HG03159 (cell line): ENCODE measurements around the gene FTH1.

Experiments
- ATAC-seq: cut with Tn5 transposase; IDR thresholded peaks from one replicate; pipeline ENCODE4 v1.9.1; 2021; ENCODE audit warnings: mild to moderate bottlenecking, moderate library complexity; ENCODE audit not compliant: unreplicated experiment

FTH1 gene

DNA sequence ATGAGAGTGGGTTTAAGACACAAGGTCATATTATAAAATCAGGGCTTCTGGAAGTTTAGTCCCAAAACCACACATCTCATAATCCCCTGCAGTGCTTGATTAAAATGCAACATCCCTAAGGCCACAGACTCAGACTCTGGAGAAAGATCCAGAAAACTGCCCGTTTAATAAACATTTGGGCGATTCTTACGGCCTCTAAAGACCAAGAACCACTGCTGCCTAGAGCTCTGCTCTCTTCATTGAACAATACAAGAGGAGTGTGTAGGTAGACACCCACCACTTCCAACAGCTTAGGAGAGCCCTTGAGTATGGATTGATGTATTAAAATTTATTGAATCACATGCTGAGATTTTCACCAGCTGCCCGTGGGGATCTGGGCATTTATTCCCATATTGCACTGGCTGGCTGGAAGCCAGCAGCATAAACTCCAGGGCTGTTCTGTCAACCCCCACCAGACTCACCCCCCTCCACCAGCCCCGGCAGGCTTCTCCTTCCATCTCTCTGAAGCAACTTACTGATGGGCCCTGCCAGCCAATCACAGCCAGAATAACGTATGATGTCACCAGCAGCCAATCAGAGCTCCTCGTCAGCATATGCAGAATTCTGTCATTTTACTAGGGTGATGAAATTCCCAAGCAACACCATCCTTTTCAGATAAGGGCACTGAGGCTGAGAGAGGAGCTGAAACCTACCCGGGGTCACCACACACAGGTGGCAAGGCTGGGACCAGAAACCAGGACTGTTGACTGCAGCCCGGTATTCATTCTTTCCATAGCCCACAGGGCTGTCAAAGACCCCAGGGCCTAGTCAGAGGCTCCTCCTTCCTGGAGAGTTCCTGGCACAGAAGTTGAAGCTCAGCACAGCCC lies 18.0 kb downstream of the FTH1 start:
- no peak for ATAC-seq

DNA sequence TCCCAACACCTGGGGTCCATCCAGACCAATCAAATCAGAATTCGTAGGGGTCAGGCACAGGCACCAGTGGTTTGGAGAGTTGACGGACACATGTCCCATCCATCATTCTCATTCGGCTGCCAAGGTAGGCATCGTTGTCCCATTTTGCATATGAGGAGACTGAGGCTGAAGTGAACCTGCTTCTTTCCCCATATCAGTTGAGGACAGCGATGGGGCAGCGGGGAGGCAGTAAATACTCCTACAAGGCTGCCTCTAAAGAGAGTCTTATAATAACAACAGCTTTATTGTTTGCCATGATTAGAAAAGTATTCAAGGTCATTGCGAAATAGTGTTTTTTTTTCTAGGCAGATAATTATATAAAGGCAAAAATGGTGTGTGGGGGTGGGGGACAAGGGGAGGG lies 18.9 kb downstream of the FTH1 start:
- no peak for ATAC-seq

DNA sequence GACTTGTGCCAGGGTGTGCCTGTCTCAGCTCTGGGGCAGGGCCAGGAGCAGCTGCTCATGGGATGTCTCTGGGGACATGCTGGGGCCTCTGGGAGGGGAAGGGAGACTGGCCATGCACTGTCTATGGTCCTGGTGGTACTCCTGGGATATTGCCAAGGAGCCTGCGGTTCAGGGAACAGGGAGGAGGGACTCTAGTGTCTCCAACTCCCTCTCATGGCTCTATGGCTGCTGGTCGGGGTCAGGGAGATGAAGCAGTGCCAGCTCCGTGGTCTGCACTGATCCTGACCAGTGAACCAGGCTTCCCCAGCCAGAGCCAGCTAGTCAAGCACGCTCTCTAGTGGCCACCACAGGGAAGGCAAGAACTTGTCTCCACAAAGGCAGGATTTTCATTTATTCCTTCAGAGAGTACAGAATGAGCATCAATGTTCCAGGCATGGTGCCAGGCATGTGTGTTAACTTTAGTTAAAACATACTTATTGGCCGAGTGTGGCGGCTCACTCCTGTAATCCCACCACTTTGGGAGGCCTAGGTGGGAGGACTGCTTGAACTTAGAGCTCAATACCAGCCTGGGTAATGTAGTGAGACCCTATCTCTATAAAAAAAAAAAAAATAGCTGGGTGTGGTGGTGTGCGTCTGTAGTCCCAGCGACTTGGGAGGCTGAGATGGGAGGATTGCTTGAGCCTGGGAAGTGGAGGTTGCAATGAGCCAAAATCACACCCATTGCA lies 19.8 kb downstream of the FTH1 start:
- no peak for ATAC-seq

DNA sequence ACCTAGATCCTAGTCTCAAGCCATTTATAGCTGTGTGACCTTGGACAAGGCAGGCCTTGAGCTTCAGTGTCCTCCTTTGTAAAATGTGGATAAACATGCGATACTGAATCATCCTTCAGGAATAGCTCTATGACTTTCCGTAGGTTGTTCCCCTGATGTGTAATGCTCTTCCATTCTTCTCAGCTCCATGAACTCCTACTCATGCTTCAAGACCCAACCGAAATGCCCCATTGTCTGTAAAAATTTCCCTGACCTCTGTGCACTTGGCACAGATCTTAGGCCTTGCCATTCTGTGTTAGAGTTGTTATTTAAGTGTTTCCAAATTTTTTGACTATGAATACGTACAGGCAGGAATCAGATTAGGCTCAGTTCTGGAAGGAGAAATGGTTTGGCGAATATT lies 20.5 kb downstream of the FTH1 start:
- no peak for ATAC-seq

DNA sequence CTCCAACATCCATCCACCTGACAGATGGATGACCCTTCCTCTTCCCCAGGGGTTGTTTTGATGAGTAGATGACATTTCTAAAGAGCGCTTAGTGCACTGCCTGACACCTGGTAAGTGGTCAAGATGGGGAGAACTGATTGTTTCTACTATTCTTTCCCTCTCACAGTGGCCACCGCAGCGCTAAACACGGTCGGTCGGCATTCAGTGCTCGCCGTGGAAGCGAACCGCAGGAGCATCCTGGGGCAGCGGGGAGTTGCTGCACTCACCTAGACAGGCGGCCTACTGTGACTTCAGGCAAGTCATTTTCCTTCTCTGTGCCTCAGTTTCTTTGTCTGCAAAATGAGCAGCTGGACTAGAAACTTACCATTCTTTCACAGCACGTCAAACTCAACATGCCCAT lies 22.2 kb downstream of the FTH1 start:
- ATAC-seq = no peak

DNA sequence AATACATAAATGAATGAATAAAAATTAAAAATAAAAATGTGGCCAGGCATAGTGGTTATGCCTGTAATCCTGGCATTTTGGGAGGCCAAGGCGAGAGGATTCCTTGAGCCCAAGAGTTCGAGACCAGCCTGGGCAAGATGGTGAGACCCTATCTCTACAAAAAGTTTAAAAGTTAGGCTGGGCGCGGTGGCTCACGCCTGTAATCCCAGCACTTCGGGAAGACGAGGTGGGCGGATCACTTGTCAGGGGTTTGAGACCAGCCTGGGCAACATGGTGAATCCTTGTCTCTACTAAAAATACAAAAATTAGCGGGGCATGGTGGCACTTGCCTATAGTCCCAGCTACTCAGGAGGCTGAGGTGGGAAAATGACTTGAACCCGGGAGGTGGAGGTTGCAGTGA lies 27.0 kb downstream of the FTH1 start:
- no peak for ATAC-seq

DNA sequence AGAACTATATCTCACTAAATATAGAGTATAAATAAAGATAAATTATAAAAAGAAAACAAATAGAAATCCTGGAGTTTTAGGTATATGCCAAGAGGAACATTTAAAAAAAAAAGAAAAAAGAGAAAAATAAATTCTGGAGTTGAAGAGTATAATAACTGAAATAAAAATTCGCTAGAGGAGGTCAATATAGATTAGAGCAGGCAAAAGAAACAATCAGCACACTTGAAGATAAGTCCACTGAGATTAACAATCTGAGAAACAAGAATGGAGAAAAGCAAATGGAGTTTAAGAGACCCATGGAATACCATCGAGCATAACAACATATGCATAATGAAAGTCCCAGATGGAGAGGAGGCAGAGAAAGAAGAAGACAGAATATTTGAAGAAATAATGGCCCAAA lies 31.6 kb downstream of the FTH1 start:
- ATAC-seq = no peak

DNA sequence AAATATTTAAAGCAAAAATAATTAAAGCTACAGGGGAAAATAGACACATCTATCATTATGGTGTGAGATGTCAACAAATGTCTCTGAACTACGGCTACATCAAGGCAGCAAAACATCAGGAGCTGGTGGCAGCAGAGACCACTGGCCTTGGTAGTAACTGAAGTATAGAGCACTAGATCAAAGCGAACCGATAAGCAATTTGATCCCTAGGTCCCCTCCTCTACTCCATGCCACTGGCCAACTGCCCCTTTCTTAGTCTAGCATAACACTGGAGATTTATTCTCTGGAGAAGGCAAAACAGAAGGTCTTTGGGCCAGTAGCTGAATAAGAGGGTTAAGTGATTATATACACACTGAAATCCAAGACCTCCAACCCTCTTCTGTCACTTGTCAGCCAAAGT lies 36.5 kb downstream of the FTH1 start:
- no peak for ATAC-seq

DNA sequence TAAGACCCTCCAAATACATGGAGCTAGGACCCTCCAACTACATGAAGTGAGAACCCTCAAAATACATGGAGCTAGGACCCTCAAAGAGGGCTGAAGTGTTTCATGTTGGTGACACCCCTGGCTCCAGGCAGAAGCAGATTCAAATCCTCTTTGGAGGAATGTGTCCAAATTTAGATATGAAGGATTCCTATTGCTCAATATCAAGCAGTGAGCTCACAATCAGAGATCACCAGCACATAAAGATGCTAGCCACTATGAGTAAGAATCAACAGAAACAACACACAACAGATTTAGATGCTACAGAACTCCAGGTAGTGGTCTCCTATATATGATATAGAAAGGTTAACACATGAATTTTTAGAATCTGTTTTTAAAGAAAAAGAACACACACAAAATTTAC lies 38.8 kb downstream of the FTH1 start:
- no peak for ATAC-seq

DNA sequence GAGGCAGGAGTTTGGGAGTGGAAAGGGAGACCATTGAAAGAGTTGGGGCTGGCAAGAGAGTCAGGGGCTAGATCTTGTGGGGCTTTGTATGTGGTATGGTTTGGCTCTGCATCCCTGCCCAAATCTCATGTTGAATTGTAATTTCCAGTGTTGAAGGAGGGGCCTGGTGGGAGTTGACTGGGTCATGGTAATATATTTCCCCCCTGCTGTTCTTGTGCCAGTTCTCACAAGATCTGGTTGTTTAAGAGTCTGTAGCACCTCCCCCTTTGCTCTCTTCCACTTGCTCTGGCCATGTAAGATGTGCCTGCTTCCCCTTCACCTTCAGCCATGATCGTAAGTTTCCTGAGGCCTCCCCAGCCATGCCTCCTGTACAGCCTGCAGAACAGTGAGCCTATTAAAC lies 39.9 kb downstream of the FTH1 start:
- no peak for ATAC-seq

DNA sequence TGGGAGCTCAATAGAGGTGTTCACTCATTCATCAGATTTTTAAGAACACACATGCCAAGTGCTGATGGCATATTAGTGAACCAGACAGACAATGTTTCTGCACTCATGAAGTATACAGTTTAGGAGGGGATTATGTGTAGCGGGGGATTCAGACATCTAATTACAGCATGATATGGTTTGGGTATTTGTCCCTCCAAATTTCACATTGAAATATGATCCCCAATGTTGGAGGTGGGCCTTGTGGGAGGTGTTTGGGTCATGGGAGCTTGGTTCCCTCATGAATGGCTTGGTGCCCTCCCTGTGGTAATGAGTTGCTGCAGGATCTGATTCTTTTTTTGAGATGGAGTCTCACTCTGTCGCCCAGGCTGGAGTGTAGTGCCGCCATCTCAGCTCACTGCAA lies 41.2 kb downstream of the FTH1 start:
- ATAC-seq = no peak

DNA sequence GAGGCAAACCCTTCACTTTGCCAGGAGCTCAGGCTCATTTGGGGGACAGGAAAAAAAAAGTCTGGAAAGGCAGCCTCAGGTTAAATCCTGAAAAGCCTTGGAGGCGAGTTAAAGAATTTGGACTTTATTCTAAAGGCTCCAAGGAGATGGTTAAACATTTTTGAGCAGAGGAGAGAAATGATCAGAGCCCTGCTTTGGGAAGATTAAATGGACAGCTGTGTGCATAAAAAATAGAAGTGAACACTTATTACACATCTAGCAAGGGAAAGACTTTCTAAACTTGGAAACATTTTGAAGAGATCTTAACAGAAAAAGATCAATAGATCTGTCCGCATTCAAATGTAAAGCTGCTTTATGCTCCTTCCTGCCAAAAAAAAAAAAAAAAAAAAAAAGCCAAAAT lies 41.7 kb downstream of the FTH1 start:
- ATAC-seq = no peak

DNA sequence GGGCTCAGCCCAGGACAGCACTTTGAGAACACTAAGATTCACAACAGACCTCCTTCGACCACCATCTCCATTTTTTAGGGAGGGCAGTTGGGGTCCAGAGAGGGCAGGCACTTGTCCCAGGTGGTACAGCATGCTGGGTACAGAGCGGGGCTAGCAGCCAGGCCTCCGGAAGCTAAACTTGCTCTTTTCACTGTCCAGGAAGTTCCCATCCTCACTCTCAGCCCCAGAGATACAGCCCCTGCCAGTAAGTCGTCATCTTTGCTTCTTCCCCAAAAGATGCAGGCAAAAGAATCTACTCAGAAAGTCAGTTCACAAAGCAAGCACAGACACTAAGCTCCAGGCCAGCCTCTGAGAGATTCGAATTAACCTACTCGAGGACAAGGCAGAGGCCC lies 43.4 kb downstream of the FTH1 start:
- no peak for ATAC-seq

DNA sequence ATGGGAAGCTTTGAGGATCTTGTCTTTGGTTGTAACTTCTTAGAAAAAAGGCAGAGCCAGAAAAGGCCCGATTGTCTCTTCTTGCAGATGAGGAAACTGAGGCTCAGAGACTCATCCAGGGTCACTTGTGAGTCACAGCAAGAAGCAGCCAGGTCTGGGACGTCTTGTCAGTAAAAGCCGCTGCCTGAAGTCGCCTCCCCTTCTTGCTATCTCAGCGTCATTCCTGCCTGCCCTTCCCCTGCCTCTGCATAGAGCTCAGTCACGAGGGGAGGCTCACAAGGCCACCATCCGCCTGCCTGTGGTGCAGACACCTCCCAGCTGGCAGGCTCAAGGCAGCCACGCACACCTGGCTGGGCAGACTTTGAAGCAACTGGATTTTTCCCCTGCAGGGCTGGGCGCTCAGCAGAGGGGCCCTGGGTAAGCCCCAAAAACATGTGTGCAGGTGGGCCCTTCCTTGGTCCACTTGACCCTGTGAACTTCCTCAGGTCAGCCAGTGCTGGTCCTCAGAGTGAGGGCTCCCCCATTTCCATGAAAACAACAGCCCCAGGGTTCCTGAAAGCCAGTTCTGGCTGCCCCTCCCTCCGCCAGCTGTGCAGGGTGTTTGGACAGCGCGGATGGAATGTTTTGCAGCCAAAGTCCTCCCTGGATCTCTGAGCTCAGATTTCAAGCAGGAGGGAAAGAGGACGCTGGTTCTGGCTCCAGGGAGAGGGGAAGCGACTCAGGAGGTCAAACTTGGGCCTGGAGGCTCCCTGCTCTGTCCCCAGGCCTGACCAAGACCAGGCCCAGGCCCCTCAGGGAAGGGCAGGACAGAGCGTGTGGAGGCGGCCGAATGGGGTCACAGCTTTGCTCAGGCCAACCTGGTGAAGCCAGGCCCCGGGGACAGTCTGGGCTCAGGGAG lies 44.0 kb downstream of the FTH1 start:
- no peak for ATAC-seq

DNA sequence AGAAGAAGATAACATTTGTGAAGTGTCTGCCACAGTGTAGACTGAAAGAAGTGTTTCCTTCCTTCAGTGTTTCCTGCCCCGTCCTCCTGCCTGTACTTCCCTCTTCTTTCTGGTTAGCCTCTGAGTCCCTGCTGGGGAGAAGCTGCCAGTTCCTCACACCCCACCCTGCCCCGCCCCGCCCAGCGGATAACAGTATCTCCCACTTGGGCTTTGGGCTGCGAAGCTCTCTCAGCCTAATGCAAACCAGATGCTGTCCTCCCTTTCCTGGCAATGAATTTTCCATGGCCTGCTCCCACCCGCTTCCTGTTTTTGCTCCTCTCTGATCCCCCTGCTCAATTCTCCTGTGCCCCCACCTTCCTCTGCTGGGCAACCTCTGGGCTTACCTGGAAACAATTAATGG lies 44.9 kb downstream of the FTH1 start:
- no peak for ATAC-seq

DNA sequence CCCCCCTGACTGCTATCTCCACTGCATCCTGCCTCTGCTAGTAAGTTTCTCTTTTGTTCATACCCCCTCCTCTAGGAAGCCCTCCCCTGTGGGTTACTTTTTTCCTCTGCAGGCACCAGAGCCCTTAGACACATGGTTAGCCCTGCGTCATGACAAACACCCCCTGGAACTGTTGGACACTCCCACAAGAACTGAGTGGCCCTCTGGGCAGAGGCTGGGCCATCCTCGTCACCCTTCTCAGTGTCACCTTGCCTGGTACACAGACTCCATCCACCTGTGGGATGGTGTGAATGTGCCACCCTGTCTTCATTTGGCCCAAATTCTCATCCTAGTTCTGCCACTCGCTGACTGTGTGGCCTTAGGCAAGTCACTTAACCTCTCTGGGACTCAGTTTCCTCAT lies 46.0 kb downstream of the FTH1 start:
- ATAC-seq = no peak

DNA sequence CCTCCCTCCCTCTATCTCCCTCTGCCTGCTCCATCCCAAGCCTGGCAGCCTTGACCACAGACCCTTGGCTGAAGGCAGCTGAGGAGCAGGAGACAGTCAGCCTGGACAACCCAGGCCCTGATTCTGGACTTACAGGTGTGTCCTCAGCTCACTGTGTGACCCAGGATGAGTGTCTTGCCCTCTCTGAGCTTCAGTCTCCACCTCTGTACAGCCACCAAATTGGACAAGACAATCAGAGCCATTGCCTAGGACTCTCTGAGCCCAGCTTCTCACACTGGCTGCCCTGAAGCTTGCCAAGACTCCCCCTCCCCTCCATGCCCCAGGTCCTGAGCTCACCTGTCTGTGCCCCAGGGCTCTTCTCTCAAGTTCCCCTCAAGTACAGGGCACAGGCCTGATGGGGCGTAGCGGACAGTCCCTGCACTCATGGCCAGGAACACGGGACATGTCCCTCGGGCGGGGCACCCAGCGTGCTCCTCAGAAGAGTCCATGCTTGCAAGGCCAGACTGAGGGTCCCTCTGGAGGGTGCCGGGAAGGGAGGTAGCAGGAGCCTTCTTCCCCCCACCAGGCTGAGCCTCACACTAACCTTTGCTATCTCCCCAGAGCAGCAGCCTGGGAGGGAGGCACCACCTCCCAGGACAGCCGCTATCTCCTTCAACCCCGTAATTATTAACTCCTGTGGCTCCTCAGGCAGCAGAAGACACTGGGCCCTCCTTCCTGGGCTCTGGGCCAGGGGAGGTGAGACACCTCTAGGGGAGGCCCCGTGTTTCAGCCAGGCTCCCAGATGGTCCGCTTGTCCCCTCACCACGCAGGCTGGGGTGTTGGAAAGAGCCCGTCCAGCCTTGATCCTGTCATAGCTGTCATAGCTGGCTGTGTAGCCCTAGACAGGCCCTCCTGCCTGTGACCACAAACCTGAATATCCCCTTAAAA lies 47.5 kb downstream of the FTH1 start:
- ATAC-seq = no peak

DNA sequence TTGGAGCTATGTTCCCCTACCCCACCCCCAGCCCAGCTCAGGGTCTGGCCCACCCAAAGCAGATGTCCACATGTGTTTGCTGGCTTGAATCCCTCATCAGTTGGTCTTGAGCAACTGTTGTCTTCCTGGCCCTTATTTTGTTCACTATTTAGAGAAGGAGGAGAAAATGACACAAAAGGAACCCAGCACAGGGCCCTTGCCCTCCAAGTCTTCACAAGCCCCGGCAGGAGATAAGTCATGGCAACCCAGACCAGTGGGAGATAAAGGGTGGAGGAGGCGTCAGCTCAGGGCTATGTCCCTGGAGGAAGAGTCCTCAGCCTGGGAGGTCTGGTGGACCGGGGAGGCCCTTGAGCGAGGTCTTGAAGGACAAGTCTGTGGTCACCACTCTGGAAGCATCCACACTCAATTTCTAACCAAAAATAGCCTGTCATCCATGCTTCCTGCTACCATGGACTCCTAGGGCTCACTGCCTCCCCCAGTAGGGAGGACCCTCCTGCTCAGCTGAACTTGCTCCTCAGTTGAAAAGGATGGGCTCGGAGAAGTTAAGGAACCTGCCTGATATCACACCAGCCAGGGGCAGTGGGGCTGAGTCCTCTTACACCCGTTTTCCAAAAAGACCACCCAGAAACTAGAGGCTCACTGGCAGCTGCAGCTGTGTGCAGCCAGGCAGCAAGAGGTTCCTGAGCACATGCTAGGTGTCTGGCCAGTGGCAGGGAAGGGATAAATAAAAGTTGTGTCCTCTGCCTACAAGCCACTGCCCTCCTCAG lies 48.3 kb downstream of the FTH1 start:
- ATAC-seq = no peak

DNA sequence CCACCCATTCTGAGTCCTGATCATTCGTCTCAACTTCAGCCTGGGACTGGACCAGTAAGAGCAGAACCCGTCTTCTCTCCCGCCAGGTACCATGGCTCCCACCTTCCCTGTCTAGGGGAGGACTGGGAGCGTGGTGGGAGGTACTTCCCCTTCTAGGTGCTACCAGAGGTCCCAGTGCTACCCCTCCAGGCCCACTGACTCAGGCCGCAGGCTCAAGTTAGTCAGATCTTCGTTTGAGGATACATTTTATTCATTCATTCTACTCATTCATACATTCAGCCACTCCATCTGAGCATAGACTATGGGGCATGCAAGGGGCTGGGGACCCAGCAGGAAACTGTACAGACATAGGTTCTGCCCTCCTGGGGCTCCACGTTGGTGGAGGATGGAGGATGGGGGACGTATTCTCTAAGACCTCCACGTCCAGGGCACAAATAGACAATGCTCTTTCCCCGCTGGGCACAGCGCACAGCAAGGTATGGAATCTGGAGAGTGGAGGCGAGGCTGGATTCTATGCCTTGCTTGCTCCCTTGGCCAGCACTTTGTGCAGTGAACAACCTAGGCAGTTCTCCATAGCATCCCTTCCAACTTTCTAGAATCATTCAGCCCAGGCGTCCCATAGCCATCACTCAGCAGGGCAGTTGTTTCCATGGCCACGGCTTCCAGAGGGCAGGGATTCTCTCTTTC lies 49.0 kb downstream of the FTH1 start:
- ATAC-seq = no peak
